Thoracic aorta (tissue), 2 donors: ENCODE data around the gene NELFCD. TPM values are rescaled to one million over a fixed set of nuclear protein-coding genes. Genes with fewer than 3 reads are reported as not detected.

ENCODE experiments used
- ATAC-seq: fragments of 150-250 bp; one replicate; pipeline ENCODE4 v1.8.0; 2017; ENCODE audit warnings: low read depth; ENCODE audit not compliant: insufficient number of reproducible peaks, low FRiP score
- DNase-seq: peaks from one replicate; pipeline ENCODE4 v3.0.0-alpha.2; 2020; ENCODE audit warnings: low spot score
- H3K27ac ChIP-seq, 2 donors: fragments of 200-600 bp; sonication (generic); 1 replicate in 1 of 2; 2 replicates in 1 of 2; pipeline ENCODE4 v1.5.1; 2016; ENCODE audit warnings: mild to moderate bottlenecking in 2 of 2, moderate library complexity in 2 of 2
- H3K27me3 ChIP-seq: fragments of 200-600 bp; sonication (generic); replicated peaks from 2 replicates; pipeline ENCODE4 v1.6.0; 2016; ENCODE audit warnings: mild to moderate bottlenecking; ENCODE audit not compliant: insufficient read depth
- H3K36me3 ChIP-seq: fragments of 200-600 bp; sonication (generic); one replicate; pipeline ENCODE4 v1.5.1; 2016
- H3K4me1 ChIP-seq, 2 donors: fragments of 200-600 bp; sonication (generic); 1 replicate in 1 of 2; 2 replicates in 1 of 2; pipeline versions ENCODE4 v1.5.1 to v1.6.0; 2016; ENCODE audit warnings: low read depth in 2 of 2, mild to moderate bottlenecking in 1 of 2; ENCODE audit not compliant: control insufficient read depth in 1 of 2
- H3K4me3 ChIP-seq: fragments of 200-600 bp; sonication (generic); 2 replicates; pipeline ENCODE4 v1.5.1; 2016; ENCODE audit warnings: mild to moderate bottlenecking
- H3K9me3 ChIP-seq: fragments of 200-600 bp; sonication (generic); 2 replicates; pipeline ENCODE4 v1.5.1; 2016
- total RNA-seq, 2 donors: library from RNA; depleted of rRNA; stranded (reverse); fragments of >200 nt; gene quantifications; one replicate each; pipeline versions ENCODE4 v1.1.0 to v1.2.3, GENCODE V29; 2016
- TF ChIP-seq, protein P1 (sequence below): fragments of 200-600 bp; sonication (generic); IDR thresholded peaks from one replicate; pipeline ENCODE4 v1.5.1; 2019; ENCODE audit warnings: antibody characterized with exemption

NELFCD gene
- total RNA-seq, 2 donors from 2014 or later: 50.9 to 52.6 TPM

GRCh38 chr20:59019217-59019616 is 38.2 kb downstream of the NELFCD start, which contains the start of gene TUBB1:
Gene TUBB1, plus strand, starts transcription at chr20:59019429. Its CDS starts 94 bp downstream, at chr20:59019523.
- Histone ChIP-seq H3K27me3 (no peaks in the 10 kb centered on the region), H3K4me3 (no peak within 1 kb of the TSS), H3K9me3 (no peaks in the 10 kb centered on the region), H3K4me1 (peaks cover 0 to 11% of the 10 kb centered on the region in 2 donors), H3K36me3 (peaks cover 10% of the 10 kb centered on the region), H3K27ac (no peak within 1 kb of the TSS)
- ATAC-seq: no peak
- TF ChIP-seq, protein P1, sequence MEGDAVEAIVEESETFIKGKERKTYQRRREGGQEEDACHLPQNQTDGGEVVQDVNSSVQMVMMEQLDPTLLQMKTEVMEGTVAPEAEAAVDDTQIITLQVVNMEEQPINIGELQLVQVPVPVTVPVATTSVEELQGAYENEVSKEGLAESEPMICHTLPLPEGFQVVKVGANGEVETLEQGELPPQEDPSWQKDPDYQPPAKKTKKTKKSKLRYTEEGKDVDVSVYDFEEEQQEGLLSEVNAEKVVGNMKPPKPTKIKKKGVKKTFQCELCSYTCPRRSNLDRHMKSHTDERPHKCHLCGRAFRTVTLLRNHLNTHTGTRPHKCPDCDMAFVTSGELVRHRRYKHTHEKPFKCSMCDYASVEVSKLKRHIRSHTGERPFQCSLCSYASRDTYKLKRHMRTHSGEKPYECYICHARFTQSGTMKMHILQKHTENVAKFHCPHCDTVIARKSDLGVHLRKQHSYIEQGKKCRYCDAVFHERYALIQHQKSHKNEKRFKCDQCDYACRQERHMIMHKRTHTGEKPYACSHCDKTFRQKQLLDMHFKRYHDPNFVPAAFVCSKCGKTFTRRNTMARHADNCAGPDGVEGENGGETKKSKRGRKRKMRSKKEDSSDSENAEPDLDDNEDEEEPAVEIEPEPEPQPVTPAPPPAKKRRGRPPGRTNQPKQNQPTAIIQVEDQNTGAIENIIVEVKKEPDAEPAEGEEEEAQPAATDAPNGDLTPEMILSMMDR: no peak
- no peak for DNase-seq

DNA sequence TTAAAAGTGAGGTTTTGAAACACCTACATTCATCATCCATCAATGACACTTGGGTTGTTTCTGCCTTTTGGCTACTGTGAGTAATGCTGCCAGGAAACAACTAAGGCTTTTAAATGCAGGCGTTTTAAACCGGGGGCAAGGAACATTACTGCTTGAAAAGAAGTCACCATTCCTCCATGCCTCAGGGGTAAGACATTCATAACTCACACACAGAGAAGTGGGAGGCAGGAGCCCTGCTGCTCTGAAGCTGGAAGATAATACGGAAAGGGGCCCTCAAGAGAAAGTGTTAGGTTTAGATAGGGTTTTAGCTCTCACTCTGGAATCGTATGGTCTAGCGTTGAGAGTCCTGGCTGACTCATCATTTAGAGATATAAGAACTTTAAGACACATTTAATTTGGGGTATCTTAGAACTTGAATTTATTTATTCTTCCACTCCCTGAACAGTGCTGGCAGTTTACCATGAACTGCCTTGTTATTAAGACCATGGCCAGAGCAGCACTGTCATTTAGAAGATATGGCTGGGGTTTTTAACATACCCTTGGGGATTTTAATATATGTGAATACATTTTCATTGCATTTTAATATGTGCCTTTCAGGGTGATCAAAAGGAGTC is 40.0 kb downstream of the NELFCD start:
- H3K4me3 ChIP-seq: no peak overlapping the region
- TF ChIP-seq, protein P1: no peak

DNA sequence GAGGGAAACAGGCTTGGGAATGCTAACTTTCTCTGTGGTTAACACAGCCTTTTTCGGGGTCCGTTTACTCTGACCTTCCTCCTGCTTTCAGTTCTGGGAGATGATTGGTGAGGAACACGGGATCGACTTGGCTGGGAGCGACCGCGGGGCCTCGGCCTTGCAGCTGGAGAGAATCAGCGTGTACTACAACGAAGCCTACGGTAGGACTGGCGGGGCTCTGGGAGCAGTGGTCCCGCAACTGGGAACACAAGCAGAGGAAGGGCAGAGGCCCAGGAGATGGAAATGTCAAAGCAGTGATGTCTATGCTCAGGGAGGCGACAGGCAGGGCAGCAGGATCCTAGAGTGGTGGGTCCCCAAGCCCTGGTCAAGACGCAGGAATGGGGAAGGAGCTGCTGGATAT is 41.7 kb downstream of the NELFCD start:
- H3K27me3 ChIP-seq: no peaks in the 10 kb centered on the region
- DNase-seq (no peak), ATAC-seq (no peak)
- peaks cover 28% of the 10 kb centered on the region for H3K36me3 ChIP-seq
- no peak overlapping the region for H3K4me3 ChIP-seq
- no peak overlapping the region for H3K27ac ChIP-seq
- H3K4me1 ChIP-seq: peaks cover 0 to 7% of the 10 kb centered on the region in 2 donors
- no peaks in the 10 kb centered on the region for H3K9me3 ChIP-seq
- TF ChIP-seq, protein P1: no peak

More for the DNA sequence above, 40.0 kb downstream of the NELFCD start:
- Histone ChIP-seq H3K36me3 (peaks cover 22% of the 10 kb centered on the region), H3K4me1 (no peaks in the 10 kb centered on the region), H3K27ac (no peak overlapping the region), H3K27me3 (no peaks in the 10 kb centered on the region), H3K9me3 (no peaks in the 10 kb centered on the region)
- DNase-seq (no peak), ATAC-seq (no peak)

DNA sequence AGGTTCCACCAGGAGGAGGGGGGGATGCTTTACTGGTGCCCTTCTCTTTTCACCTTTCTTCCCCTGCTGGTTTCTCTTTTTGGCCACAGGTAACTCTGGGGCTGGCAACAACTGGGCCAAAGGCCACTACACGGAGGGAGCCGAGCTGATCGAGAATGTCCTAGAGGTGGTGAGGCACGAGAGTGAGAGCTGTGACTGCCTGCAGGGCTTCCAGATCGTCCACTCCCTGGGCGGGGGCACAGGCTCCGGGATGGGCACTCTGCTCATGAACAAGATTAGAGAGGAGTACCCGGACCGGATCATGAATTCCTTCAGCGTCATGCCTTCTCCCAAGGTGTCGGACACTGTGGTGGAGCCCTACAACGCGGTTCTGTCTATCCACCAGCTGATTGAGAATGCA is 42.6 kb downstream of the NELFCD start:
- H3K27me3 ChIP-seq: no peaks in the 10 kb centered on the region
- DNase-seq (no peak), ATAC-seq (no peak)
- H3K4me3 ChIP-seq: no peak overlapping the region
- TF ChIP-seq, protein P1: no peak
- H3K9me3 ChIP-seq: no peaks in the 10 kb centered on the region
- no peak overlapping the region for H3K27ac ChIP-seq
- peaks cover 29% of the 10 kb centered on the region for H3K36me3 ChIP-seq
- H3K4me1 ChIP-seq: peaks cover 3 to 16% of the 10 kb centered on the region in 2 donors

GRCh38 chr20:59024111-59024530 is 43.1 kb downstream of the NELFCD start:
- no peak for DNase-seq

More at GRCh38 chr20:59024111-59024530, 43.1 kb downstream of the NELFCD start:
- H3K9me3 ChIP-seq: no peaks in the 10 kb centered on the region
- no peak for ATAC-seq
- TF ChIP-seq, protein P1: no peak
- peaks cover 9 to 21% of the 10 kb centered on the region in 2 donors for H3K4me1 ChIP-seq
- no peak overlapping the region for H3K27ac ChIP-seq
- H3K36me3 ChIP-seq: peaks cover 29% of the 10 kb centered on the region
- no peaks in the 10 kb centered on the region for H3K27me3 ChIP-seq
- no peak overlapping the region for H3K4me3 ChIP-seq
